SH-SY5Y (cell line): ENCODE data around the gene MARK3.

Experiments used
- GATA2 ChIP-seq: IDR thresholded peaks from 2 replicates; pipeline ENCODE4 v1.6.1; 2011; ENCODE audit warnings: mild to moderate bottlenecking, low read depth, low read length
- GATA3 ChIP-seq: IDR thresholded peaks from 2 replicates; pipeline ENCODE4 v1.6.1; 2011; ENCODE audit warnings: low read depth, mild to moderate bottlenecking, low read length, moderate library complexity

Gene MARK3

GRCh38 chr14:103509864-103510723 is 124.9 kb downstream of the MARK3 start:
- TF ChIP-seq GATA2 (no peak), GATA3 (no peak)

GRCh38 chr14:103510724-103511693 is 125.8 kb downstream of the MARK3 start:
- TF ChIP-seq GATA2 (no peak), GATA3 (no peak)

GRCh38 chr14:103512701-103513611 is 127.7 kb downstream of the MARK3 start:
- TF ChIP-seq GATA3 (no peak), GATA2 (no peak)

- TF ChIP-seq GATA3 (no peak), GATA2 (no peak)
These were observed 129.6 kb downstream of the MARK3 start for GRCh38 chr14:103514596-103515421.

GRCh38 chr14:103516426-103517173 is 131.4 kb downstream of the MARK3 start:
- TF ChIP-seq GATA2 = no peak
- TF ChIP-seq GATA3 = no peak

GRCh38 chr14:103517174-103517566 is 132.0 kb downstream of the MARK3 start:
- TF ChIP-seq GATA2 (no peak), GATA3 (no peak)

GRCh38 chr14:103517721-103518421 is 132.7 kb downstream of the MARK3 start:
- TF ChIP-seq GATA3 = no peak
- TF ChIP-seq GATA2 = no peak

- TF ChIP-seq GATA3 (no peak), GATA2 (no peak)
These were observed 133.3 kb downstream of the MARK3 start for GRCh38 chr14:103518422-103519042.

GRCh38 chr14:103519043-103519836 is 134.0 kb downstream of the MARK3 start:
- TF ChIP-seq GATA2 = no peak
- no peak for TF ChIP-seq GATA3

- no peak for TF ChIP-seq GATA2
- no peak for TF ChIP-seq GATA3
These were observed 134.6 kb downstream of the MARK3 start for GRCh38 chr14:103519837-103520212.
